Stimulated activated CD4-positive, alpha-beta T cell treated with anti-CD3 and anti-CD28 coated beads, Interleukin-15, amount 100 ng/mL, for 48 hours (primary cell): ENCODE measurements around the gene CACNA2D3.

Experiments used
- DNase-seq, 2 donors: peaks; one replicate each; pipeline ENCODE4 v3.0.0-alpha.2; 2020; ENCODE audit warnings: low read depth in 2 of 2

The CACNA2D3 gene

GRCh38 chr3:54171509-54171908 is 49.2 kb downstream of the CACNA2D3 start:
- DNase-seq: no peak

DNA sequence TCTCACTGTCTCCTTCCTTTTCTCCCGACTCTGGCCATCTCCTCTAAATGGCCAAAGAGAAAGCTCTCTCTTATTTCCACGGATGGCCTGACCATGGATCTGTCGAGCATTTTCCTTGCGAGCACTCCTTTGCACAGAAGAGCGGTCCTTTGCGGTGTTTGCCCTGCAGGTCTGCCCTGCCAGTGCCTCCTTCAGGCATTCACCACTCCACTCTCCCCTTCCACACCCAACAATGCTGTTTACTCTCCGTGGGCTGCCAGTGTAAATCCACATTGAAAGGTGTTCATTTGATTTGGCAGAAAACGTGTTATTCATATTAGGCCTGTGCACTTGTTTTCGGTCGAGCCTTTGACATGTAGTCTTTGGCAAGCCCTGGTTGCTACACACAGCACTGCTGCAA is 49.6 kb downstream of the CACNA2D3 start:
- DNase-seq: no peak

DNA sequence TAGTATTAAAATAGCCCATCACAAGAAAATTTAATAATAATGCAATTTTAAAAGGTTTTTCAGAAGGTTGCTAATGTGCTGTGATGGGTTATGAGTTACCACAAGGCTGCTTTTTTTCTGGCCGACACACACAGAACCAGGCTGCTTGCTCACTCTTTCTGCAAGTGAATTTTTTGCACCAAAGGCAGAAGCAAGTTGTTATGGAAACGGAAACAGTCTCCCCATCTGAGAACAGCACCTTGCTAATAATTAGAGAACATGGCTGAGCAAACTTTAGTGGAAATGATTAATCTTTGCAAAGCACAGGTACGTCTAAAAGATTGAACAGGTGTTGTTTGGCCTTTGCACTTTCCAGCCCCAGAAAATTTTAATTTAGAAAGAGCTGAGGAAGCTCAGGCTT is 51.0 kb downstream of the CACNA2D3 start:
- DNase-seq: no peak

DNA sequence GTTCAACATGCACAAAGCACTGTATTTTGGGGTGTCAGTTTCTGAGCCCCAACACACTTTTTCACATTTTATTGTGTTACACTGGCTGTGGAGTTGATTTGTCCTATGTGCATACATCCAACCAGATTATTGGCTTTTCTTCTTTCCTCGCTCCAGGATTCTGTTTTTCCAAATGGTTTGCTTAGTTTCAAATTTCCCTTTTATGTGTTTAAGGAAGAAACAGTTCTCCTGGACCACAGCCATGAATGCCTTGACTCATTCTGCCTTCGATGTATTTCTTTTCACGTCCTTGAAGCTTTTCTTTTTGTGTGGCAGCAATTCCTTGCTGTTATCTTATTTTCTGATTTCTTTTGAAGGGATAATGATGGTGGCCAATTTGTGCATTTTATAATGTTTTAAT is 53.8 kb downstream of the CACNA2D3 start:
- no peak for DNase-seq

DNA sequence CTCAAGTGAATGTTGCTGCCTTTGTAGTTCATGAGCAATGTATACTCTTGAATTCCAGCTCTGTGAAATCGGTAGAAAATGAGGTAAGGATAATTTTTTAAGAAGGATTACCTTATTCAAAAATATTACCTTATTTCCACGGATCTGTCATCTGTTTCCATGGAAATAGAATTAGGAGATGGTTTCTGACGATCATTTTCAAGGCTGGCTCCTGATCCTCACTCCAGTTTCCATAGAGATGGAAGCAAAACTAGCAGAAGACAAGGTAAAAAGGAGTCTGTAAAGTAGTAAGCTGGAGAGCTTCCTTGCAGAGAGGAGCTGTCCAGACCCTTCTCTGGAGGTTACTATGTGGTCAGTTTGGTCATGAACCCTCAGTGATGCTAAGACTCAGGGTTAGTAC is 55.5 kb downstream of the CACNA2D3 start:
- DNase-seq: no peak

- no peak for DNase-seq
Observed at GRCh38 chr3:54178376-54178775, 56.0 kb downstream of the CACNA2D3 start.

- DNase-seq: no peak
Observed at GRCh38 chr3:54180921-54181320, 58.6 kb downstream of the CACNA2D3 start.

DNA sequence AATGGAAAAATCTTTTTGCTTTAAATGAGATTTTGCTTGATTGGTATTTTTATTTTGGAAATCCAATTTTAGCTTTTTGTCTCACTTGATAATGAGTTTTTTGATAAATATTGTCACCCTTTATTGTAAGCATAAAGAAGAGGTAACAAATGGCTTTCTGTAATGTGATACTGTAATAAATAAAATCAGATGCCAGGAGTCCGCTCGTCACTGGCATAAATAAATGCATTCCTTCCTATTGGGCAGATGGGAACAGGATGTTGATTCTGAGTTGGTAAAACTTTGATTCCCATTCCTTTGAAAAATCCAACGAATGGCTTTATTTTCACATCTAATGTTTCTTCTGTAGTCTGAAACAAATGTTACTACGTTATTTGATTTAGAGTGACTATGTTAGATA is 59.9 kb downstream of the CACNA2D3 start:
- no peak for DNase-seq

GRCh38 chr3:54185740-54186139 is 63.4 kb downstream of the CACNA2D3 start:
- no peak for DNase-seq

DNA sequence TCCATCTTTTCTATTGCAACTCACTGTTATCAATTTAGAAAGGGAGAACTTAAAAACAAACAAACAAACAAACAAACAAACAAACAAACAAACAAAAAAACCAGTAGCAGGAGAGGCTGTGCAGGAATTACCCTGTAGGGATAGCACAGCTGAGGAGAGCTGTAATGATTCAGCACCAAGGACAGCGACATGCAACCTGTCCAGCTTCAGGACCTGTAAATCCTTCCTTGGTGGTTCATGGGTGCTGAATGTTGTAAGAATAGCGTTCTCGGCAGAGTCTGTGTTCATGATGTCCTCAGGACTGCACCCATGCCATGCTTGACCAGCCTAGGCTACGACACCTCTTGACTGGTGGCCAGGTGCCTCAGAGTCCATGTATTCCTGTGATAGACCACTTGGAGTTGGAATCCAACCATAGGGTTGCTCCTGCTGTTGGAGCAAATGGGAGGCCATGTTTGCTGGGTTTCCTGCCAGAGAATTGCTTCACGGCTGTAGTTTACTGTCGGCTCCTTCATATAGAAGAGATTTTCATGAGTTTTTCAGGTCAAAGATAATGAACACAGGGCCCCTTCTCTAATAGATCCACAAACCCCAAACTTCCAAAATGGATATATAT is 65.9 kb downstream of the CACNA2D3 start:
- DNase-seq: peak in 1 of 2 donors; percentile 4

DNA sequence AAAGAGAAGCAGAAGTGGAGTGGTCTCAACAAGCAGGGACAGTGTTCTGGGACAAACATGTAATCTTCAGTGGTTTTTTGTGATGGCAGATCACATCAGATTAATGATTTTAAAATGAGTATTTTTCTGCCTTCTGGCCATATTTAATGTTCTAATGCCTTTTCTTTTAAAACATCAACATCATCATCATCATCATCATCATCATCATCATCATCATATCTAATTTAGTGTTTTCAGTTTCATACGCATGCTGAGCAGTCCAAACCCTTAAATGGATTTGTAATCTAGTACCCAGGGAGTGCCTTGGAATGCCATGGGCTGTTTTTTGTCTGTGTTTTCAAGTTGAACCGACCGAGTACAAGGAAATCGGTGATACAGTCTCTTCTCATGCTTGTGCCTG is 68.9 kb downstream of the CACNA2D3 start:
- DNase-seq: no peak

DNA sequence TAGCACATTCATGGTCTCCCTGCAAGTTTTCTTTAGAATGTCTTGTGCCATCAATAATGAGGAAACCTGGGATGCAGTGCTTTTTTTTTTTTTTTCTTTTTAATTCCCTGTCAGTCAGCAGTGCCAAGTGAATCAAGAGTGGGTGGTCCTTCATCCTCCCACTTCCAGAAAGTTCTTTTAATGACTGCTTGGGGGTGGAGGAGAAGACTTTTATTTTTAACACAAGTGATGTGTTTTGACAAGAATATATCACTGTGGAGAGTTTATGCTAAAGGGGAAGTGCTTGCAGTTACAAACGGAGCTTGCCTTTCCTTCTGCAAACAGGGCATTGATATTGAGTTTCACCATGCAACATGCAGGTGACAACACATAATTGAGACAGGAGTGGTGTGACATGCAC is 69.7 kb downstream of the CACNA2D3 start:
- no peak for DNase-seq

DNA sequence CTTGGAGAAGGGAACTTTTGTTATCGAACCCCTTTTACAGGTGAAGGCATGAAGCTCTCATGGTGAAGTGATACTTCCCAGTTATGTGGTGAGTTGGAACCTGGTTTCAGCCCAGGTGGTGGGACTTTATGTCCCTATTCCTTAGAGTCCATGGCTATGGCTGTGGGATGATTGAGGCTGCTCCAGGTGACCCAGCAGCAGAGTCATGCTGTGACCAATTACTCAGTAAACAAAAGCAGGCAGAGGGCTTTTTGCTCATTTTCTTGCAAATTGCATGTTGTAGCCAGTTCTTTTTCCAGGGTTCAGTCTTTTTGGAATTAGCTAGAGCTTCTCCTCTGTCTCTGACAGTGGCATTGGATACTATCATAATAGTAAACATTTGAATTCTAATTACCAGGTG is 70.7 kb downstream of the CACNA2D3 start:
- no peak for DNase-seq

- DNase-seq: no peak
Observed at GRCh38 chr3:54196360-54196991, 74.1 kb downstream of the CACNA2D3 start.

DNA sequence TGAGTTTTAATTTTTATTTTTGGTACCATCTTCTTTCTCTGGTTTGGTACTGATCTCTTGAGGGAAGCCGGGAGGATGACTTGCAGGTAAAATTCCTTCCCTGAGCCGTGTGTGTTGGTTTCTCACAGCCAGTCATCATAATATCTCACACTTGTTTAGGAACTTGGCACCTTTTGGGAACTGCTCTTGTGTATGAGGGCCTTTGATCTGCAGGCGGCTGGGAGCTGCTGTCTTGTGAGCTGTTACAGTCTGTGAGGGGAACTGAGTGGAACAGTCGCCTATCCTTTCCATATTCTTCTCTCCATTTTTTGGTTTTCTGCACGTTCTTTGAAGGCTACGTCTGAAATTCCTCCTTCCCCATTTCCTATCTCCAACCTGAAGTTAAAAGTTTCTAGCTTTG is 75.2 kb downstream of the CACNA2D3 start:
- DNase-seq: no peak

GRCh38 chr3:54198556-54198955 is 76.2 kb downstream of the CACNA2D3 start:
- no peak for DNase-seq

- DNase-seq: no peak
Observed at GRCh38 chr3:54202054-54202453, 79.7 kb downstream of the CACNA2D3 start.

- DNase-seq: no peak
Observed at GRCh38 chr3:54202651-54203248, 80.4 kb downstream of the CACNA2D3 start.

- DNase-seq: no peak
Observed at GRCh38 chr3:54206874-54207273, 84.5 kb downstream of the CACNA2D3 start.

DNA sequence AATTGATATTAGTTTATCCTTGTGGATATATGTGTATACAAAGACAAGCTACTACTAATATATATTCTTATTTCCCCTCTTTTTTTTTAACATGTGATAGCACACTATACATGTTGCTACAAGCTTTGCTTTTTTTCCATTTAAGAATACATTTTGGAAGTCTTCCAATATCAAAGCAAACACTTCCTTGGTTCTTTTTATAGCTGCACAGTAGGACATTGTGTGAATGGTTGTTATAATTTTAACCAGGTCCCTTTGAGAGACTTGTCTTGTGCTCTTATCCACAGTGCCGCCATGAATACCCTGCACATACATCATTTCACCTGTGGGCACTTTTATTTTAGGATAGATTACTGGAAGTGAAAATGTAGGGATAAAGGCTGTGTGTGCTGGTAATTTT is 88.7 kb downstream of the CACNA2D3 start:
- no peak for DNase-seq

- DNase-seq: no peak
Observed at GRCh38 chr3:54212723-54213122, 90.4 kb downstream of the CACNA2D3 start.

DNA sequence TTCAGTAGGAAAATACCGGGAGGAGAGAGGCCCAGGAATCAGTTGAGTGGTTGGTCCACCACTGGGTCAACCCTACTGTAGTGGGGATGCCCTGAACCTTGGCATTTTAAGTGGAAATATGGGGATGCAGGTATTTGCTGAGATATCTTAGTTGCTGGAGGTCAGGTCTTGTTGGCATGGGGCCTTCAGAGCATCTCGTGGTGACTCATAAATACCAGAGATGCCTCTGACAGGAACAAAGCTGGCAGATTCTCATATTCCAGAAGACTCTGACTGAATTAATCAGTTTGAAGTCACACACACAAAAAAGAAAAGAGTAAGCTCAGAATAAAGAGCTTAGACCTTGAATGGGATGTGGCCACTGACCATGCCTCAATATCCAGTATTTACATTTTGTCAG is 91.6 kb downstream of the CACNA2D3 start:
- no peak for DNase-seq

DNA sequence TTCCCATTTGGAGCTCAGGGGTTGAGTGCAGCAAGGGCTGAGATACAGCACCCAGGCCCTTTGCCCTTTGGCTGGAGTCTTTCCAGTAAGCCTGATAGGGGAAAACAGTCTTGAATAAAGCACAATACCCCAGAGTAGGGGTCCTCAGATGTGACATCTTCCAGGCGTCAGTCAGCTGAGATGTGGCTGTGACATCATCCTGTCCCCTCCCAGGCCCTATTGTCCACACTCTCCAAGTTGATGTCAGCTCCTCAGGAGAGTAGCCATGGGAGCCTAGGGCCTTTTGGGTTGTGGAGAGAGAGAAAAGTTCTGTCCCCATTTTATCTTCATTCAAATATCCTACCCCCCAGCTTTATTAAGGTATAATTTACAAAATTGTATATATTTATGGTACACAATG is 92.5 kb downstream of the CACNA2D3 start:
- no peak for DNase-seq

DNA sequence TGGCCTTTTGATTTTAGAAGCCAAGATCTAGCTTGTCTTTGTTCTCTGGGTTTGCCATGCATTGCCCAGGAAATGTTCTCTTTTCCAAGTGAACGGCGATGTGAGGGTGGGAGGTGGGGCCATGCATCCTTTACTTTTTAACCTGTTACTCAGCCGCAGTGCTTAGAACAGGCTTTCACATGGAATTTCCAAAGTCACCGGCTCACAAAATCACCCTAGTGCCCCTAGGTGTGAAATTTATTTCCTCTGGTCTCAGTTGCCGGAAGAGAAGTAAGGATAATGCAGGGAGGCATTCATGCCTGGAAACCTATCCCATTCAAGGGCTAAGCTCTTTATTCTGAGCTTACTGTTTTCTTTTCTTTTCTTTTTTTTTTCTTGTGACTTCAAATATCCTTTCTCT is 93.2 kb downstream of the CACNA2D3 start:
- DNase-seq: no peak
